GM12891 (cell line): ENCODE results near the gene GDPD2.

Experiments
- DNase-seq: peaks from one replicate; pipeline ENCODE4 v3.0.0; 2011; ENCODE audit warnings: low spot score; ENCODE audit not compliant: insufficient read length
- FAIRE-seq: peaks from 2 replicates; lab custom pipeline; 2011; peaks lifted over from hg19 to GRCh38; lab: Jason Lieb, UNC
- PAX5 ChIP-seq: IDR thresholded peaks from 2 replicates; pipeline ENCODE4 v1.6.1; 2011; ENCODE audit warnings: low read length, moderate library complexity, mild to moderate bottlenecking; ENCODE audit not compliant: insufficient read depth, severe bottlenecking
- POLR2A ChIP-seq: IDR thresholded peaks from 2 replicates; pipeline ENCODE4 v1.6.1; 2011; ENCODE audit warnings: low read depth, low read length, control low read depth
- POLR2AphosphoS5 ChIP-seq: IDR thresholded peaks from 2 replicates; pipeline ENCODE4 v1.6.1; 2011; ENCODE audit warnings: low read depth, low read length, control low read depth
- POU2F2 ChIP-seq: IDR thresholded peaks from 2 replicates; pipeline ENCODE4 v1.6.1; 2011; ENCODE audit warnings: low read depth, mild to moderate bottlenecking, control low read depth, low read length, moderate library complexity
- SPI1 ChIP-seq: IDR thresholded peaks from 2 replicates; pipeline ENCODE4 v1.6.1; 2011; ENCODE audit warnings: low read depth, low read length, control low read depth
- TAF1 ChIP-seq: IDR thresholded peaks from 2 replicates; pipeline ENCODE4 v1.6.1; 2011; ENCODE audit warnings: low read depth, low read length, control low read depth

Gene GDPD2

GRCh38 chrX:70453024-70453618, 30.0 kb downstream of the GDPD2 start:
- FAIRE-seq (peak; percentile 92), DNase-seq (no peak)
- no peak for TF ChIP-seq POLR2A
- peak; percentile 83 for TF ChIP-seq SPI1

DNA sequence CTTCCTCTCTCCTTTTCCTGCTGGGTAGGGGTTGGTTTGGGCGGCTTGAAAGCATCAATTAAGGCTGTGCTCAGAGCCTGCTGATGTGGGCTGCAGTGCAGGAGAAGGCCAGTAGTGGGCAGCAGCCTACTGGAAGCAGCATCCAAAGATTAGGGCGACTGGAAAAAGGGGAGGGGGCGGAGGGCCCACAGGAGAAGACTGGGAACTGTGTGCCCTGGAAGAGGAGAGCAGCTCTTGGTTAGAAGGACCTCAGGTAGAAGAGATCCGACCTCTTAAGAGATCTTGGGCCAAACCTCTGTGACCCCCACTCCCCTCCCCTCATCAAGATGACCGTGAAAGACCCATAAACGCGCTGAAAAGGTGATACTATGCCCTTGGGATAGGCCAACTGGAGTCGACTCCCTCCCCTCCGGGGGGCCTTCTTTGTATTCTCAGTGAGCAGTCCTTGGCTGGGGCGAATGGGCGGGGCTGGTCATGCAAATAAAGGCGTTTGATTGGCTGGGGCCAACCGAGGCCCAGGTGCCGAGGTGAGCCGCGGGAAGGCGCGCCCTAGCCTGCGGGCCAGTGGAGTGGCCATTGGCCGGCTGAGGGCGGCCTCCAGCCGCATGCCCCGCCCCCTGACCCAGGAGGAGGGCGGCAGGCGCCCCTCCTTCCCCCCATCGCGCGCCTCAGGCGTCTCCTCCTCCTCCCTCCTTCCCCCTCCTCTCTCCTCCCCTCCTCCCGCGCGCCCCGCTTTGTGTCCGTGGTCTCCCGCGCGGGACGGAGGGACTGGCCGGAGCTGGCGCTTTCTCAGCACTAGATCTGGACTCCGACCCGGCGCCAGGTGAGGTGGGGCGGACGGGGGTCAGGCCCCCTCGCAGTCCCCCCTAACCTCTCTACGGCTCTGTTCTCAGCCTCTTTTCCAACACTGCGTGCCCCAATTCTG, 31.6 kb downstream of the GDPD2 start:
- TF ChIP-seq SPI1 (no peak), POU2F2 (no peak), TAF1 (no peak), PAX5 (no peak), POLR2AphosphoS5 (no peak), POLR2A (no peak)
- FAIRE-seq (peak; percentile 93), DNase-seq (no peak)

GRCh38 chrX:70455366-70456202, 32.5 kb downstream of the GDPD2 start:
- no peak for TF ChIP-seq PAX5
- TF ChIP-seq POLR2A = no peak
- TF ChIP-seq SPI1 = no peak
- TF ChIP-seq POLR2AphosphoS5 = no peak
- TF ChIP-seq TAF1 = no peak
- TF ChIP-seq POU2F2 = no peak
- DNase-seq (no peak), FAIRE-seq (peak; percentile 26)

DNA sequence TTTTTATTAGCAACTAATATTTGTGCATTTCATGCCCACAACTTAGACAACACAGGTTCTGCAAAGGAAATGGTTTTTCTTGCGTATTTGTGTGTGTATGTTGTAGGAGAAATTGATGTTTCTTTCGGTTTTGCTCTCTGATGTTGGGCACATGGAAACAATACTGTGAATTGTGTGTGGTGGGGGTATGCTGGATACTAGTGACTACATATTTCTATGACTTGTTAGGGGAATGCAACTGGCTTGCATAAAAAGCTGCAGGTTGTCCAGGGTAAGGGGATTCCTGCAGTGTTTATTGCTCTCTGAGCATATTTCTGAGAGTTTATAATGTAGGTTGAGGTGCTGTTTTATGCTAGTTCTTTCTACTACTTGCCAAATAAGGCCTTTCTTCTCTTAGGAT, 33.1 kb downstream of the GDPD2 start:
- FAIRE-seq (peak; percentile 76), DNase-seq (no peak)
- TF ChIP-seq SPI1 (no peak), PAX5 (no peak), POU2F2 (no peak), POLR2A (no peak), POLR2AphosphoS5 (no peak), TAF1 (no peak)

GRCh38 chrX:70461026-70461425, 37.9 kb downstream of the GDPD2 start:
- DNase-seq = no peak
- no peak for TF ChIP-seq POU2F2
- TF ChIP-seq POLR2A = no peak
- no peak for TF ChIP-seq TAF1
- TF ChIP-seq PAX5 = no peak
- no peak for TF ChIP-seq POLR2AphosphoS5
- no peak for TF ChIP-seq SPI1
- FAIRE-seq = no peak

- no peak for TF ChIP-seq TAF1
- TF ChIP-seq POU2F2 = no peak
- TF ChIP-seq PAX5 = no peak
- no peak for TF ChIP-seq POLR2AphosphoS5
- no peak for TF ChIP-seq POLR2A
- TF ChIP-seq SPI1 = no peak
- DNase-seq (no peak), FAIRE-seq (no peak)
Observed at GRCh38 chrX:70464051-70464450, 40.9 kb downstream of the GDPD2 start.

GRCh38 chrX:70466968-70467367, 43.9 kb downstream of the GDPD2 start:
- DNase-seq = no peak
- no peak for FAIRE-seq
- TF ChIP-seq PAX5 = no peak
- no peak for TF ChIP-seq SPI1
- TF ChIP-seq POLR2AphosphoS5 = no peak
- TF ChIP-seq POLR2A = no peak
- TF ChIP-seq TAF1 = no peak
- no peak for TF ChIP-seq POU2F2

DNA sequence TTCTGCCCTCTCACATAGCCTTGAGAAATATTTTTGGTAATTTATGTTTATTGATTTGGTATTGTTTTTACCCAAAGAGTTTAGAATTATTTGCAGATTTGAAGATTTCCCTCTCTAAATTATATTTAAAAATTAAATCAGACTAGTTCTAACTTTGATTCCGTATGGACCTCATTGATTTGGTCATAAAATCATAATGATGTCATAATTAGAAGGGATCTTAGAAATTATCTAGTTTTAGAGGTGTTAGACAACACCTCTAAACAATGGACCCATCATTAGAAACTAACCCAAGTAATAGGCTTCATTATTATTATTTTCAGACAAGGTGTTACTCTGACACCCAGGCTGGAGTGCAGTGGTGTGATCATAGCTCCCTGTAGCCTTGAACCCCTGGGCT, 45.6 kb downstream of the GDPD2 start:
- FAIRE-seq = no peak
- no peak for DNase-seq
- TF ChIP-seq POLR2A (no peak), SPI1 (no peak), TAF1 (no peak), POLR2AphosphoS5 (no peak), PAX5 (no peak), POU2F2 (no peak)

GRCh38 chrX:70470850-70471289, 47.8 kb downstream of the GDPD2 start:
- TF ChIP-seq SPI1 = peak; percentile 79
- TF ChIP-seq POLR2A = no peak
- DNase-seq = no peak
- no peak for FAIRE-seq
